IPS-18c (cell line): Measurements from ENCODE around the gene AKAP8L.
A peak's percentile ranks its signal among the peaks of the same experiment; 100 is the strongest.
"Not testable (repeated sequence)": the region's sequence is repeated elsewhere in the genome, so short reads cannot be mapped to it uniquely, and the experiment has no call there.

Experiments
- H3K4me3 ChIP-seq: 2 replicates; pipeline ENCODE4 v1.7.0; 2013; ENCODE audit warnings: low read depth, mild to moderate bottlenecking, low read length, moderate library complexity; ENCODE audit not compliant: insufficient read depth
- H3K9me3 ChIP-seq: one replicate; pipeline ENCODE4 v1.6.1; 2013; ENCODE audit warnings: mild to moderate bottlenecking, low read length, moderate library complexity; ENCODE audit not compliant: control insufficient read depth, insufficient read depth

AKAP8L gene

DNA sequence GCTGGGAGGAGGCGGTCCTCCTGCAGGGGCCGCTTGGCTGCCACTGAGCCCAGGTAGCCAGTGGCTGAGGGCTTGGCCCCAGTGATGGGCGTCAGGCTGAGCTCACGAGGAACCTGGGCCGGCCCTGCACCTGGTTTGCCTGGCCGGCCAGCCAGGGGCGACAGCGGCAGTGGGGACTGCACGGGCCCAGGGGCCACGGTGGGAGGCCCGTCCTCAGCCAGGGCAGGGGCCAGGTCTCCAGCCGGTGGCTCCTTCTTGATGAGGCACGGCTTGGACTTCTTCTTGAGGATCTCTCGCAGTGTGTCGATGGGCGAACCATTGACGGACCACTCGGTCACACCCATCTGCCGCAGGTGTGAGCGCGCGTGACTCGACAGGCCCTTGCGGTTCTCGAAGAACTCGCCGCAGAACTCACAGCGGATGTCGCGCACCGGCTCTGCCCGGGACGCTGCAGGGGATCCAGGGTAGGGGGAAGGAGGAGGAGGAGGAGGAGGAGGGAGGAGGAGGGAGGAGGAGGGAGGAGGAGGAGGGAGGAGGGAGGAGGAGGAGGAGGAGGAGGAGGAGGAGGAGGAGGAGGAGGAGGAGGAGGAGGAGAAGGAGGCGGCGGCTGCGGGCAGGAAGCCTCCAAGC, 6.6 kb upstream of the AKAP8L start:
- Histone ChIP-seq H3K9me3 (peaks cover 5% of the 10 kb centered on the region), H3K4me3 (no peak overlapping the region)

GRCh38 chr19:15424692-15425272, 6.0 kb upstream of the AKAP8L start:
- peaks cover 5% of the 10 kb centered on the region for H3K9me3 ChIP-seq
- no peak overlapping the region for H3K4me3 ChIP-seq

GRCh38 chr19:15424121-15424520, 5.3 kb upstream of the AKAP8L start:
- Histone ChIP-seq H3K9me3 (peaks cover 5% of the 10 kb centered on the region), H3K4me3 (no peak overlapping the region)

GRCh38 chr19:15423130-15423529, 4.3 kb upstream of the AKAP8L start:
- H3K4me3 ChIP-seq: no peak overlapping the region
- H3K9me3 ChIP-seq: peaks cover 7% of the 10 kb centered on the region

DNA sequence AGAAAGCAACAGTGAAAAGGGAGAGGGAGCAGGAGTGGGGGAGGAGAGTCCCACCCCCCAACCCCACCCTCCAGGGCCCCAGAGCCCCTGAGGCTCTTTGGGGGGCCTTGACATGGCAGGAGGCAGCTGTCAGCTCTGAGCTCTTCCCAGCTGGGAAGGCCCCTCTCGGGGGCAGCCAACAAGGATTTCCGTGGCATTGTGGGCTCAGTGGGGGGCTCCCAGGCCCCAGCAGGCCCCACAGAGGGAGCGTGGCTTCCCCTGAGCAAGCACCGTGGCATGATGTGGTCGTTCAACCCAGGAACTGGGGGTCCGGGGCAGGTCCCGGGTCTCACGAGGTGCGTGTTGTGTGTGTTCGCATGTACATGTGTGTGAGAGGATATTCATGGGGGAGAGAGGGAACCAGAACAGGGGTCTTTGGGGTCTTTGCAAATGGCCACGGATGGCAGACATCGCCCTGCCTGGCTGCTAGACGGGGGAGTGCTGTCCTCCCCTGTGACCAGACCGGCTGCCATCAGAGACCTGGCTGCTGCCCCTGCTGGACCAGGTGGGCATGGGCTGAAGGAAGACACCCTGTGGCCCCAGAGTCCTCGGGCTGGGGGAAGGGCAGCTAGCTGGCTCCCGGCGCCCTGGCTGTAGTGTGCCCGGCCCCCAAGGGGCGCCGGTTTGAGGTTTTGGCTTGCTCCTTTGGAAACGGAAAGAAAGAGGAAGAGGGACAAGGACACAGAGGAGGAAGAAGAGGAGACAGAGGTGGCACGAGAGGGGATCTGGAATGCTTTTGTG, 3.7 kb upstream of the AKAP8L start:
- Histone ChIP-seq H3K4me3 (no peak overlapping the region), H3K9me3 (peaks cover 7% of the 10 kb centered on the region)

DNA sequence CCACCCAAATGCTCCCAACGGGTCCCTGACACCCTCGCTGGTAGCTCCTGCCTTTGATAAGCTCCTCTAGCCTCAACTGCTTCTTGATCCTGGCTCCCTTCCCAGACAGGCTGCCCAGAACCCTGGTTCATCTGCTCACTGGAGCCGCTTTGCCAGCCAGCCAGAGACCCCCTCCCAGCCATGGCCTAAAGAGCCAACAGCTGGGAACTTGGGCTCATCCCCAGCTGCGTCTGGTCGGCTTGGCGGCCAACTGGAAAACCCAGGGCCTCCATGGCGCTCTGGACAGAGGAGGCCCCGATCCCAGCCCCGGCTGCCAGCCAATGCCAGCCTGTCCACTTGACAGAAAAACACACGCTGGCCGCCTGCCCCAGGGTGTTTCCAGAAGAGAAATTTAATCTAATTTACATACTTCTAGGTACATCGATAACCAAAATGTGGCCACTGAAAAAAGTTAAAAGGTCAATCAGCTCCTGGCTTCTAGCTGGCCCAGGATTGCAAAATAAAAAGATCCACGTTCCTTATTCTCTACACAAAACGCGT, 3.0 kb upstream of the AKAP8L start:
- H3K9me3 ChIP-seq: peaks cover 7% of the 10 kb centered on the region

GRCh38 chr19:15421136-15421695, 2.4 kb upstream of the AKAP8L start:
- Histone ChIP-seq H3K9me3 (peaks cover 7% of the 10 kb centered on the region), H3K4me3 (no peak overlapping the region)

More for the DNA sequence above, 3.0 kb upstream of the AKAP8L start:
- H3K4me3 ChIP-seq: no peak overlapping the region

DNA sequence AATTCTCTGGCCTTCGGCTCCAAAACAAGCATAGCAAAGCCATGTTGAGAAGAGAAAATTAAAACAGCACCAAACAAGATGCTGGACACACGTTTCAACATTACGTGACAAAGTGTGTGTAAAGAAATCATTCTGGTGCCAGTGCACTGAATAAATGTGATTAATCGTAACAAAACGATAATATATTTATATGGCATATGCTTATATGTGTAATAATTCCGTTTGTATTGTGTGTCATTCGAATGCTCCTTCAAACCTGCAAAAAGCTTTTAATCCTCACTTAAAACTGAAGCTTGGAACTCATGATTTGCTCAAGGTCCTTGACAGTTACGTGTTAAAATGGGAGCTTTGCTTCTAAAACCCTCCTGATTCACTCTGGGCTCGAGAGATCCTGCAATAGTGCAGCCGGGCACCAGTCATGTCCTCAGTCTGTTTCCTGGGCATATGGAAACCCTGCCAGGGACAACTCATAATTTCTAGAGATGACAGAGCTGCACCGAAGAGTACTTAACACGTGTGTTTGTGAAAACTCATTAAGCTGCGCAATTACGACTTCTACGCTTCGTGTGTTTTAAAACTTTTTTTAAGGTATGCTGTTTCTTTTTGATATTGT, 731 bp upstream of the AKAP8L start:
- H3K4me3 ChIP-seq: no peak overlapping the region; the same call in 1 of the 2 replicates

DNA sequence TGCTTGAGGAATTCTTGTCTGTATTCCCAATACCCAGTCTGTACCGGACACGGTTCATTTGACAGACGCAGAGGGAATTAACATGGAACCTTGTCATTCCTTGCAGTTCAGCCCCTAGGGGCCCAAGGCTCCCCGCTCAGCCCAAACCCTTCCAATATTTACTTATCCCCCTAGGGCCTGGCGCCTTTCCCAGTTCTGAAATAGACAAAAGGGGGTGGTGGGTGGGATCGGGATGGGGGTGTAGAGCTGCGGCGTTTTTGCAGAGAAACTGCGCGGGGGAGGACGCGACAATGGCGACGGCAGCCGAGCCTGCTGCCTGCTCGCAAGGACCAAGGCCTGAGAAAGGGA, 583 bp downstream of the AKAP8L start:
- Histone ChIP-seq H3K9me3 (peaks cover 5% of the 10 kb centered on the region), H3K4me3 (peak overlapping the region; percentile 99)

More for the DNA sequence above, 731 bp upstream of the AKAP8L start:
- peaks cover 7% of the 10 kb centered on the region for H3K9me3 ChIP-seq

DNA sequence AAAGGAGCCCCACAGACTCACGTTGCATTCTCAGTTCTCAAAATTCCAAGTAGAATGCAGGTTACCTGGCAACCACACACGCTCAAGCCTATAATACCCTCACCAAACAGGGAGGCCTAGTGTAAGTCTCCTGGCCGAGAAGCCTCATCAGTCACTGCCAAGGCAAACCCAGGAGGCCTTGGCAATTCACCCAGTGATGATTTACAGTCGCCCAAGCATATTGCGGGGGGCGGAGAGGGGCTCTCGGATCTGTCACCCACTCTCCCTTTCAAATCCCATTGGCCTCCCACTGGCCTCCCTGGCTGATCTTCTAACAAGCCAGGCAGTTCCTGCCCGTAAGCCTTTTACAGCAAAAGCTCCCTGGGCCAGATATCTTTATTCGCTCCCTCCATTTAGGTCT, 1.1 kb downstream of the AKAP8L start:
- peak overlapping the region; percentile 99 for H3K4me3 ChIP-seq

DNA sequence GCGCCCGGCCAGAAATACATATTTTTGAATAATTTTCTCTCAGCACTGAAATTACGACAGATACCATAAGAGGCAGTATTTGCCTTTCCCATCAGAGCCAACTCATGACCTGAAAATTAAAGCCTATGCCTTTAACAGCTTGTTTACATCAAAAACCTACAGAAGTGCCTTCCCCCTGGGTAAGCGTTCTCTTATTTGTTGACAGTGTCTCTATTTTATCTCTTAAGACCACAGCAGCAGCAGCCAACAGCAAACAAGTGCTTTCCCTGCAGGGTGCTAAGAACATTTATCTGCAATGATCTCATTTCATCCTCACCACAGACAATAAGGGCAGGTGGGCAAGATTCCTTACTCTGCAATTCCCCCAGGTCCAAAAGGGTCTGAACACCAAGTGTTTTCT, 6.0 kb downstream of the AKAP8L start:
- no peak overlapping the region for H3K4me3 ChIP-seq
- no peaks in the 10 kb centered on the region for H3K9me3 ChIP-seq

More for the DNA sequence above, 1.1 kb downstream of the AKAP8L start:
- H3K9me3 ChIP-seq: peaks cover 2% of the 10 kb centered on the region

DNA sequence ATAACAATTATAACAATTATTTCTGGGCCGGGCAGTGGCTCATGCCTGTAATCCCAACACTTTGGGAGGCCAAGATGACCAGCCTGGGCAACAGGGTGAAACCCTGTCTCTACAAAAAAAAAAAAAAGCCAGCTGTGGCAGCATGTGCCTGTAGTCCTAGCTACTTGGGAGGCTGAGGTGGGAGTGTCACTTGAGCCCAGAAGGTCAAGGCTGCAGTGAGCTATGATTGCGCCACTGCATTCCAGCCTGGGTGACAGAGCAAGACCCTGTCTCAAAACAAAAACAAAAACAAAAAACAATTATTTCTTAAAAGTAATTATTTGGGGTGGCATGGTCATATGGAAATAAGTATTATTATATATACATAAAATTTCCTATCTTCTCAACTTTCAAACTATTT, 7.4 kb downstream of the AKAP8L start:
- H3K9me3 ChIP-seq, H3K4me3 ChIP-seq: not testable (repeated sequence)

GRCh38 chr19:15404780-15405211, 14.0 kb downstream of the AKAP8L start:
- no peak overlapping the region for H3K4me3 ChIP-seq

DNA sequence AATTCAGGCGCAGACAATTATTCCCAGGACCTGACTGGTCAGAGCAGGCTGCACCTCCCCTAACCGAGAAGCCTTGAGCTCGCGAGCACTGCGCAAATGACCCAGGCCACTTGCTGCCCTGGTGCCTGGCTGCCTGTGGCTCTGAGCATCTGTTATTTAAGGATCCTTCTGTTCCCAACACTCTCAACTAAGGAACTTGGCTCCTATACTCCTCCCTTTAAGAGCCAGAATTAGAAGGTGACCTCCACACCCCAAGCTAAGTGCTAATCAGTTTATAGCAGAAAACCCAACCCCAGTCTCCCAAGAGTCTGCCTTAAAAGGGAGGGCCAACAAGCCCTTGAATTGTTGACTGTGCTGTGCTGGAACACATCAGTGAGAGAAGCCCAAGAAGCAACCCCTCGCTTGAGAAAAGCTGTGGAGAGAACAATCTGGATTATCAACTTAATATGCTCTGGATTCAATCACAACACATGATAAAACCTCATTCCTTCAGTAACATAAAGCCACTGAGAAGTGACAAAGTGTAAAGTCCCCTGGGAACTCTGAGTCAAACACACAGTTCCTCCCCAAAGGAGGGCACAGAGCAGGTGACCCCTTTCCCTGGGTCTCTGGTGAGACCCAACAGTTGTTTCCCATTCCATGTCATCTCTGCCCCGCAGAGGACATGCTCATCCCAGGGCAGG, 14.6 kb downstream of the AKAP8L start:
- H3K9me3 ChIP-seq: no peaks in the 10 kb centered on the region
- no peak overlapping the region for H3K4me3 ChIP-seq

More at GRCh38 chr19:15404780-15405211, 14.0 kb downstream of the AKAP8L start:
- H3K9me3 ChIP-seq: no peaks in the 10 kb centered on the region

DNA sequence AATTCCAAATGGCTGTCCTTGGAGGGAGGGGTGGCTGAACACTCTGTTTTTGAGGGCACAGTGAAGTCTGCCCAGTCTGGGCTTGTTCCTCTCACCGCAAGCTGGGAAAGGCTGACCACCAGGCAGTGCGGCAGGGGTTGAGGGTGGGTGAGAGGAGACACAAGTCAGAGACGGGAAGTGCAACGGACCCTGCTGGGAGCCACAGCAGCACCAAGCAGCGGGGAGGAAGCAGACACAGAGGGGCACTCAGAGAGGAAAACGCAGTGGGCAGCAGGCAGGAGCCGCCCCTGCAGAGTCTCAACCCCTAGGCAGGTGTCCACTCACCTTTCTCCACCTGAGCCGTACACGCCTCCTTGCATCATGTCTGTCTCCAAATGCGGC, 15.6 kb downstream of the AKAP8L start:
- Histone ChIP-seq H3K9me3 (no peaks in the 10 kb centered on the region), H3K4me3 (no peak overlapping the region)

GRCh38 chr19:15402411-15403150, 16.2 kb downstream of the AKAP8L start:
- no peaks in the 10 kb centered on the region for H3K9me3 ChIP-seq
- H3K4me3 ChIP-seq: no peak overlapping the region
